HG02943 (cell line): Measurements from ENCODE around the gene HOTAIR.

Experiments
- ATAC-seq: cut with Tn5 transposase; IDR thresholded peaks from one replicate; pipeline ENCODE4 v1.9.1; 2021; ENCODE audit warnings: mild to moderate bottlenecking, low read depth, moderate library complexity; ENCODE audit not compliant: unreplicated experiment

The HOTAIR gene

GRCh38 chr12:54011665-54012532 lies 37.1 kb upstream of the HOTAIR start:
- no peak for ATAC-seq

- no peak for ATAC-seq
These were observed 36.4 kb upstream of the HOTAIR start for GRCh38 chr12:54010972-54011664.

- no peak for ATAC-seq
These were observed 35.6 kb upstream of the HOTAIR start for GRCh38 chr12:54010053-54010971.

- ATAC-seq, result no peak
These were observed 34.7 kb upstream of the HOTAIR start for GRCh38 chr12:54009171-54010052.

- no peak for ATAC-seq
These were observed 33.5 kb upstream of the HOTAIR start for GRCh38 chr12:54008260-54008552.

DNA sequence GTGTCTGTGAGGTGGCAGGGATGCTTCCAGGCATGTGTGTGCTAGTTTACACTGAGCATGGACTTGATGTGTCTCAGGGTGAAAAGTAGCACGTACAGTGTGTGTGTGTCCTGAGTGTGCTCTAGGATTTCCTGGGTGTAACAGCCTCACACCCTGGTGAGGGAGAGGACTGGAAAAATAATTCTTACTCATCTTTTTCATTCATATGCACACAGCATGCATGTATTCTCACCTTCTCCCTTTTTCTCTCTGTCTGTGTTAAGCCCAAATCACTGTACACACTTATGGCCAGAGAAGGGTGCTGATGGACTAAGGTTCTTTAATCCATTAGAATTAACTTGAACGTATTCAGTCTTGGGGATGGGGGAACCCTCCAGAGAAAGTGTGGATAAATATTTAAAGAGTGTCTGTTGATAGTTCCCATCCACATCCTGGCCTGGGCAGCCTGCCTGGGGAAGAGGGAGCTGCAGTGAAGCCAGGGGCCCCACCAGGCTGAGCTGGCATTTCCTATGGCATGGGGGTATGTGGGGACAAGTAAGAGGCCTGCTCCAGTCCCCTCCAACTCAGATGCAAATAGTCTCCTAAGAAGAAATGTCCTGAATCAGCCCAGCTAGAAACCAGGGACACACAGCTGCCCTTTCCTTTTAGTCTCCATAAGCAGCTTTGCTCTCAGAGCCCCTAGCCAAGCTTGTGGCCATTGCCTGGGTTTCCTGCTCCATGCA lies 32.9 kb upstream of the HOTAIR start:
- ATAC-seq, result no peak

- no peak for ATAC-seq
These were observed 31.9 kb upstream of the HOTAIR start for GRCh38 chr12:54006559-54007220.

DNA sequence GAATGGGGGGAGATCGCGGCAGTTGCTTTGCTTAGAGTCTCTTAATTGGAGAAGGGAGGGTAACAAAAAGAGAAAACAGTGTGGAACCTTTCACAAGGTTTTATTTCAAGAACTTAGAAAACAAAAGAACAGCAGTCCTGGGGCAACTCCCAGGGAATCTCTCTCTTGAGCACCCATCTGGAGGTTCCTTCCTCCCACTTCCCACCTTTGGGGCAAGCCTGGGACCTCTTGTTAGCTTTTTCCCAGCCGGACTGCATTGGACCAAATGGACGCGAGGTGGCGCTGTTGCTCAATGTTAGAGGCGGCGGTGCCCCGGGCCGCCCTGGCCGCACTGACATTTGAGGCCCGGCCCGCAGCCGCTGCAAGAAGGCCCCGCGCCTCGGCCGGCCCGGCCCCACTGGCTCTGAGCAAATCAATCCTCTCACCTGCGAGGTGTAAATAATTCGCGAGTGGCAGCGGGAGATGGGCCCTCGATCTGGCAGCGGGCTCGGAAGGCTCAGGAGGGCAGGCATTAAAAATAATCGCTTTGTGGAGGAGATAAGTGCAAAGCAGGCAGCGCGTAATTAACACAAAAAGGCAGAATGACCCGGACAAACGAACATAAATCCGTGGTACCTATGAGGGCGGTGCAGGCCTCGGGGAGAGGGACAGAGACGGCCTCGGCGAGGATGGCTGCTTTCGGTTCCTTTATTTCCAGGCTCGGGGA lies 31.3 kb upstream of the HOTAIR start:
- ATAC-seq, result no peak

- no peak for ATAC-seq
These were observed 30.7 kb upstream of the HOTAIR start for GRCh38 chr12:54005531-54005852.

GRCh38 chr12:54004841-54005530 lies 30.2 kb upstream of the HOTAIR start:
- no peak for ATAC-seq

DNA sequence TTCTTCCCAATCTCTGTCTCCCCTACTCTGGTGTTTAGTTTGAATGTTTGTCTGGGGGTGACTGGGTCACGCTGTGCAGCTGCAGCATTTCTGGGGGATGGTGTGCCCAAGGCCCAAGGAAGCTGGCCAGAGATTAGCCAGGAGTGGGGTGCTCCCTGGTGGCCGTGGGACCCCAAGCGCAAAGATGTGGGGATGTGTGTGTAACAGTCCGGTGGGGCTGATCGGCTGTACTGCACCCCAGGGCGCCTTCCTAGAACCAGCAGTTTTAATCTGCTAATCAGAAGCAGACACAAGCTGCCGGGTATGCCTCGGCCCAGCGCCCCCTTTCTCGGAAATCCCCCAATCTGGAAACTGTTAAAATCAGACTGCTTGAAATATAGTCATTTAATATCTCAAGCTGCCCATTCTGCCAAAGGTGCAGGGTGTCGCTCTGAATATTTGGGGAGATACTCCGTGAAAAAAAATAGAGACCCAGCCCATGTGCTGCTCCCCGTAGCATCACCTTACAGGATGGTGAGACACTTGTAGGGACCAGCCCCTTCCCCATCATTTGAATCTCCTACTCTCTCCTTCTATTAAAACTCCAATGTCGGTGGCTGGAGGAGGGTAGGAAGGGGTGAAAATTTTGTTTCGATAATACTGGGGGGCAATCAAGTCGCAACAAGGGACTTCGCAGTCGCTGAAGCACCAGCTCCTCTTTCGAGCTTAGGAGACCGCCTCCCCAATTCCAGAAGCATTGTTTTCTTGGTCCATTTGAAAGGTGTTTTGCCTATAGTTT lies 29.5 kb upstream of the HOTAIR start:
- ATAC-seq, result no peak

- no peak for ATAC-seq
These were observed 28.9 kb upstream of the HOTAIR start for GRCh38 chr12:54003625-54004024.

- no peak for ATAC-seq
These were observed 28.2 kb upstream of the HOTAIR start for GRCh38 chr12:54002915-54003389.

GRCh38 chr12:54002278-54002914 lies 27.6 kb upstream of the HOTAIR start:
- ATAC-seq, result no peak

- ATAC-seq, result no peak
These were observed 26.8 kb upstream of the HOTAIR start for GRCh38 chr12:54001283-54002187.
